ENCODE results near the gene ANKRD33B.
A peak's percentile ranks its signal among the peaks of the same experiment; 100 is the strongest.

Gene ANKRD33B

DNA sequence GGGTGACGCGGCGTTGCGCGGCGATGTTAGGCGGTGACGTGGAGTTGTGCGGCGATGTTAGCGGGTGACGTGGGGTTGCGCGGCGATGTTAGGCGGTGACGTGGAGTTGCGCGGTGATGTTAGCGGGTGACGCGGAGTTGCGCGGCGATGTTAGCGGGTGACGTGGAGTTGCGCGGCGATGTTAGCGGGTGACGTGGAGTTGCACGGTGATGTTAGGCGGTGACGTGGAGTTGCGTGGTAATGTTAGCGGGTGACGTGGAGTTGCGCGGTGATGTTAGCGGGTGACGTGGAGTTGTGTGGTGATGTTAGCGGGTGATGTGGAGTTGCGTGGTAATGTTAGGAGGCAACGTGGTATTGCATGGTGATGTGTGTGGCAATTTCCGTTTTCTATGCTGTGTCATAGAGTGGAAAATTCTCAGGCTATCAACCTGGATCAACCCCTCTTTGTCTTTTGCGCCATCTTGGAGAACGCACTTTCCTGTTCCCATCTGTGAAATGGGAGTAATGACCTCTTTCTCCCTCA, 76.0 kb downstream of the ANKRD33B start:
- DNase-seq = peak; percentile 30

DNA sequence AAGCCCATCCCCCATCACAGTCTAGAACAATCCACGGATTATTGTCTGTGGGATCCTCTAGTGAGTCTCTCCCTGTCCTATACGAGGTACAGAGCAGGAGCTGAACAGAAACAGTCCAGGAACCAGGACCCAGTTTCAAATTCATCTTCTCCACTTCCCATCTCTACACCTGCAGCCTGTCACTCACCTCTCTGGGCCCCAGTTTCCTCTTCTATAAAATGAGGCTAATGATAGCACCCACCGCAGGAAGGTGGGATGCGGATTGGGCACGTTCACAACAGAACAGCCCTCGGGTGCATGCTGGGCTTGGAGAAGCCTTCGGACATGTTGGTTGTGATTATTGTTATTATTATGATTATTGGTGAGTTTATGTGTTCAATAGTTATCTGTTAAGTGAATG, 78.5 kb downstream of the ANKRD33B start:
- DNase-seq = no peak

DNA sequence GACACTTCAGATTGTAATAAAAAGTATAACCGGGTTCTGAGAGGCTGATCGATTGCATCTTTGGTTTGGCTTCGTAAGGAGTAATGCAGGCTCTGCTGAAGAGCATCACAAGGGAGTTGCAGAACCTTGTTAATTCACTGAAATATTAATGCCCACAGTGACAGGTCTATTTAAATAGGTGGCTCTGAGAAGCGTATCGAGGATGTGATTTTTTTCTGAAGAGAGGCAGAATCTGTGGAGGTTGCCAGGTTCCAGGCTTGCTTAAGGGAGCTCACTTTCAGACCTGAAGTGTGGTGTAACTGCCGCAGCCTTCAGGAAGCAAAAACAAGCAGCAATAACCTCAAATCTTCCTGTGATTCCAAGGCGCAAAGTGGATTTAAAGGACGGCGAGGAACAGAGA, 80.3 kb downstream of the ANKRD33B start:
- no peak for DNase-seq

DNA sequence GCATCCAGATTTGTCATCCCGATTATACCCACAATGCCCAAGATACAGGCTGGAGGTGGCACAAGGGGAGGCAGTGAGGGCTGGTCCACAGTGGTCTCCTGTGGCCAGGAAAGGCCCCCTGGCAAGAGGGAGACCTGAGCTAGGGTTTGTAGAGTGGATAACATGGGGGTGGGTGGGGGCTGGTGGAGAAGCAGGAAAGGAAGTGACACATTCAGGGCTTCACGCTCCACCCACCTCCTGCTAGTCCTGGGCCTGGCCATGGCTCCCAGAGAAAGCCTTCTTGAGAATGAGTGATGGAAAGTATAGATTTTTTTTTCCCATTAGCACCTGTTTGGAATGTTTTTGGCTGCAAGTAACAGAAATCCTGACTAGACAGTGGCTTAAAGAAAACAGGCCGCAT, 81.3 kb downstream of the ANKRD33B start:
- no peak for DNase-seq

DNA sequence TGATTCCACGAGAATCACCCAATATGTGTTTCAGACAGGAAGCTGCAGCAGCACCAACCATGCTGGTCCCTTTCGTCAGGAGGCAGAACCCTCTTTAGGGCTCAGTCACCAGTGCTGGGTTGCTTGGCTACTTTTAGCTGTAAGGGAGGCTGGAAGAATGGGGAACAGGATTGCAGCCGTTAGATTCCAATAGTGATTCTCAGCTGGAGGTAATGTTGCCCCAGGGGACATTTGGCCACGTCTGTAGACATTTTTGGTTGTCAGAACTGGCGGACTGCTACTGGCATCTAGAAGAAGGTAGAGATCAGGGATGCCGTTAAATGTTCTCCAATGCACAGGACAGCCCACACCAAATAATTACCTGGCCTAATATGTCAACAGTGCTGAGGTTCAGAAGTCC, 81.8 kb downstream of the ANKRD33B start:
- DNase-seq = no peak

DNA sequence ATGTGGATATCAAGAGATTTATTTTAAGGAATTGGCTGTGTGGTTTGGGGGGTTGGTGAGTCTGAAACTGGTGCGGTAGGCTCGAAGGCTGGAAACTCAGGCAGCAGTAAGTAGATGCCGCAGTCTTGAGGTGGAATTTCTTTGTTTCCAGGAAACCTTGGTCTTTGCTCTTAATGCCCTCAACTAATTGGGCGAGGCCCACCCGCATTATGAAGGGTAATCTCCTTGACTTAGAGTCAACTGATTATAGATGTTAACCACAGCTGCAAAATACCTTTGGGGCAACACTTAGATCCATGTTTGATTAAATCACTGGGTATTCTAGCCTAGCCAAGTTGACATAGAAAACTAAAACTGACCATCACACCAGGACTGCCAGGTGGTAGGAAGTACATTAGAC, 83.8 kb downstream of the ANKRD33B start:
- no peak for DNase-seq

DNA sequence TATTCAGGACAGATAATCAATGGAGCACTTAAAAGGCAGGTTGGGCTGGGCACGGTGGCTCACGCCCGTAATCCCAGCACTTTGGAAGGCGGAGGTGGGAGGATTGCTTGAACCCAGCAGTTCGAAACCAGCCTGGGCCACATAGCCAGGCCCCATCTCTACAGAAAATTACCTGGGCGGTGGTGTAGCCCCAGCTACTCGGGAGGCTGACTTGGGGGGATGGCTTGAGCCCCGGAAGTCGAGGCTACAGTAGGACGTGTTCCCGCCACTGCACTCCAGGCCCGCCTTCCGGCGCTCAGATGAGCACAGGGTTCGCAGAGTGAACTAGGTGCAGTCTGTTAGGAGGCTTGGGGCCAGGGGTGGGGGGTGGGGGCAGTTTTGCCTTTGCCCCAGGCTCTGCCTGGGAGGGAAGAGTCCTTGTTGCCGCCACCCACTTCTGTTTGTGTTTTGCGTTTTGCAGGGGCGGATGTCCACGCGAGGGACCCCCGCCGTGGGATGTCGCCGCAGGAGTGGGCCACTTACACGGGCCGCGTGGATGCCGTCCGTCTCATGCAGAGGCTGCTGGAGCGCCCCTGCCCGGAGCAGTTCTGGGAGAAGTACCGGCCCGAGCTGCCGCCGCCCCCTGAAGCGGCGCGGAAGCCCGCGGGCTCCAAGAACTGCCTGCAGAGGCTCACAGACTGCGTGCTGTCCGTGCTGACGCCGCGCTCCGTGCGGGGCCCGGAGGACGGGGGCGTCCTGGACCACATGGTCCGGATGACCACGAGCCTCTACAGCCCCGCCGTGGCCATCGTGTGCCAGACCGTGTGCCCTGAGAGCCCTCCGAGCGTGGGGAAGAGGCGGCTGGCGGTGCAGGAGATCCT, 85.2 kb downstream of the ANKRD33B start:
- no peak for DNase-seq

DNA sequence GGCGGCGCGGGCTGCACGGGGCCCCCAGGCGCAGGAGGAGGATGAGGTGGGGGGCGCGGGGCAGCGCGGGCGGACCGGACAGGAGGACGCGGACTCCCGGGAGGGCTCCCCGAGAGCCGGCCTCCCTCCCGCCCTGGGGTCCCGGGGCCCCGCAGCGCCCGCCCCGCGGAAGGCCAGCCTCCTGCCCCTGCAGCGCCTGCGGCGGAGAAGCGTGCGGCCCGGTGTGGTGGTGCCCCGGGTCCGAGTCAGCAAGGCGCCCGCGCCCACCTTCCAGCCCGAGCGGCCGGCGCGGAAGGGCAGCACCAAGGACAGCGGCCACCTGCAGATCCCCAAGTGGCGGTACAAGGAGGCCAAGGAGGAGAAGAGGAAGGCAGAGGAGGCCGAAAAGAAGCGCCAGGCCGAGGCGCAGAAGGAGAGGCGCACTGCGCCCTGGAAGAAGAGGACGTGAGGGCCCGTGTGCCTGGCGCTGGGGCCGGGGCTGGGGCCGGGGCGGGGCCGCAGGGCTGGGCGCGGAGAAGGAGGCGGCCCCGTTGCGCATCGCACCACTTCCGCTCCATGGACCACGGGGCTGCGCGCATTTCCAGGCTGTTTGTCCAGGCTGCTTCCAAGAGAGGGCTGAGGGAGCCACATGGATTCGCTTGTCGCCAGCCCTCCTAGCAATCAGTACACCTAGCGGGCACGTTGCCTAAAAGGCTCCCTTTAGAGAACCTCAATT, 86.0 kb downstream of the ANKRD33B start:
- DNase-seq = no peak

DNA sequence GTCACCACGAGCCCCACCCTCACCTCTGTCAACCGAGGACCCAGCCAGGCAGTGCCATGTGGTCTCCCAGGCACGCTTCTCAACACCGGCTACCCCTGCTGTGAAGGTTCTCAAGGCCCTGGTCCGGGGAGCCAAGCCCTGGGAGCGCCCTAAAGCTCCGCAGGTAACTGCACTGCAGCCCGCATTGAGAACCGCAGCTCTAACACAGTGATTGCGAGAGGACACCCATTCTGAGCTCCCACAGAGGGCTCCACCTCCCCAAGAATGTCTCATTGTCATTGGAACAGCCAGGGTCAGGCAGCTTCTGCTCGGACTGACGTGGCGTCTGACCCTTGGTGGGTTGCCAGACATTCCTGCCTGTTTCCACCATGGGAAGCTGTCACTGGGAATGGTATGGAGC, 88.3 kb downstream of the ANKRD33B start:
- DNase-seq = no peak

DNA sequence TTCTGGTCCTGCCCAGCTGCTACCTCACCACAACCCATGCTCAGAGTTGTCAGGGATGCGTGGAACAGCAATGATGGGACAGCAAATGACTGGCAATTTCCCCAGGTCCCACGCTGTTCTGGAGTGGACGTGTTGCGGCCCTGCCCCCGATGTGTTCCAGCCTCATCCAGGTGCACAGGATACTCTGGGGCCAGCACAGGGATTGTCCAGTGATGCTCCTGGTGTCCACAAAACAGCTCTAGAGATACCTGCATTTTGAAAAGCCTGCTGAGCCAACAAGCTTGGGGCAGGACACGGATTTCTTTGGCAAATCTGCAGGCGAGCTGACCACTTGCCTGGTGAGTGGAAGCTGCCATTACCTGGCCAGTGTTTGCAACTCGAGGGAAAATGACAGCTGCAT, 88.7 kb downstream of the ANKRD33B start:
- DNase-seq = no peak

DNA sequence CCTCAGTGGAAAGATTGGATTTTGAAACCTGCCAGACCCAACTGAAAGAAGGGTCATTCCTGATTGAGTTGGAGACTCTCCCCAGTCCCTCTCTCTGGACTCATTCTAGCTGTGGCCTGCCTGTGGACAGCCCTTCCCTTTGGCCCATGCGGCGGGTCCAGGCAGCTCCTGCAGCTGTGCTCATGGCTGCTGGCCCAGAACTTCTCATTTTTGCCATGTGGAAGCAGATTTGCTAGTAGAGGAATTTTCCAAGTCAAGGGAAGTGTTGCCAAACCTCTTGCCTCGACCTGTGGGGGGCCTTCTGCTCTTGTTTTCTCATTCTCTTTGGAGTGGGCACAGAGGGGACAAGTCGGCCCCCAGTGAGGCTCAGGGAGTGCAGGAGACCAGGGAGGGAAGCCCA, 89.2 kb downstream of the ANKRD33B start:
- no peak for DNase-seq

DNA sequence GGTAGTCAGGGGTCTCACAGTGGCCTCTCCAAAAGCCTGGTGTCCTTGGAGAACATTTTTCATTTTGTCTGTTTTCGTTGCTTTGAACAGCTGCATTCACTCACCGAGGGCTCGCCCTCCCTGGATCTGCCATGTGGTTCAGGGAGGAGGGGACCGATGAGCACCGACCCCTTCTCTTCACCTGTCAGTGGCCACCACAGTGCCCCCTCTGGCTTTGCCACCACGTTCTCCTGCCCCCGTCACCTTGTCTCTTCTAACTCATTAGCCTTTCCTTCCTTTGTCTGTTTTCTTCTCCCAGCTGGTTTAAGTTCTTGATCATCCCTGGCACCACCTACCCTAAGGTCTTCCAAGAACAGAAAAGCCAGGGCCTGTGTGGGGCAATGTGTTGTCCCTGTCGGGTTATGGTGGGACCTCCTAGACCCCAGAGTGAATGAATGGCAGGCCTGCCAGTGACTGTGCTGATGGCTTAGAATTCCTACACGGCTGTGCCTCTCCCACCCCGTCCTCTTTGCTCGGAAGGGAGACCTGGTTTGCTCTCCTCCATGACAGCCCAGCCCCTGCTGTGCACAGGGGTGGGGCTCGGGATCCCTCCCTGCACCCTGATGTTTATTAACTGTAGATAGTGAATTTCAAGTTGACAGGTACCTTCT, 90.0 kb downstream of the ANKRD33B start:
- no peak for DNase-seq

DNA sequence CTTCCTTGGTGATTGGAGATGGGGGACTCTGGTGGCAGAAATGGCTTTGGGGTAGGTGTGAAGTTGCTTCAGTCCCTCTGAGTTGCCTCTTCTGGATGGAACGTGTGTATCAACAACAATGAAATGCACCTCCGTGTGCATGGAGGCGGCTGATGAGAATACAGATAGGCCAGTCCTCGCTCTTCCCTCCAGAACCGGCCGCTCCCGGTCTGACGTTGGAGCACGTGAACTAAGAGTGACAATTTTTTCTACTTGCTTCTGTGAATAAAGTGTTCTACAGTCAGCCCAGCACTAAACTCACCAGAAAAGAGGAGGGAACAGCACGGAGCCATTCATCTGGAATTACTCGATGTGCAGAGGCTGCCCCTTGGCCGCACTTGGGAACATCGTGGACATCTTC, 90.7 kb downstream of the ANKRD33B start:
- DNase-seq = no peak

DNA sequence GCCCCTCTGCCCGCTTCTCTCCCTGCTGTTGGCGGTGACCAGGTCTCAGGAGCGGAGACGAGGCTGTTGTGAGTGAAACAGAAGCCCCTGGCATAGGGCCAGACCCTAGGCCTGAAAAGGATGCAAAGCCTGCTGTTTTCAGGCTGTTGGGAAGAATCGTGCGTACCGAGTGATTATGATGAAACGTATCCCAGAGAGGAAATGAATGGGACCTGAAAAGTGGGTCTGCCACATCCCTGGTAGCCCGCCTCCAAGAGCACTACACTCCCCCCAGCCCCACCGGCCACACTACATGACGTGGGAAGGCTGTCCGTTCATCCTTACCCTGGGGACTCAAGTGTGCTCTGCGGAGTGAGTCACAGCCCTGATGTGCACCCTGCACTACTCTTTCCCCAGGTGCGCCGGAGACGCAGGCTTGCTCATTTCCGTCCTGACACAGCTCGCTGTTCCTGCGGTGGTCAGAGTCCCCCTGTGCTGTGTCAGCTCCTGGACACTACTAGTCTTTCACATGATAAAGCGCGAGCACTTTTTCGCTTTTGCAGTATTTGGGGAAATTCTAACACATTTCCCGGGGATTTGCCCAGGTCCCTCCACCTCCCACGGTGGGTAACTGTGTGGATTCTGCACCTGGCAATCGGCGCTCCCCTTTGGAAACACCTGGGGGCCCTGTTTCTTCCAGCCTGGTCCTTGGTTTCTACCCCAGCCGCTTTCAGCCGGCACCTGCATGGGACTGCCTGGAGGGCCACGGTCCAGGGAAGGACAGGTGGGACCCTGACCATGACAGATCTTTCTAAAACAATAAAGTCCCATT, 91.5 kb downstream of the ANKRD33B start:
- no peak for DNase-seq

DNA sequence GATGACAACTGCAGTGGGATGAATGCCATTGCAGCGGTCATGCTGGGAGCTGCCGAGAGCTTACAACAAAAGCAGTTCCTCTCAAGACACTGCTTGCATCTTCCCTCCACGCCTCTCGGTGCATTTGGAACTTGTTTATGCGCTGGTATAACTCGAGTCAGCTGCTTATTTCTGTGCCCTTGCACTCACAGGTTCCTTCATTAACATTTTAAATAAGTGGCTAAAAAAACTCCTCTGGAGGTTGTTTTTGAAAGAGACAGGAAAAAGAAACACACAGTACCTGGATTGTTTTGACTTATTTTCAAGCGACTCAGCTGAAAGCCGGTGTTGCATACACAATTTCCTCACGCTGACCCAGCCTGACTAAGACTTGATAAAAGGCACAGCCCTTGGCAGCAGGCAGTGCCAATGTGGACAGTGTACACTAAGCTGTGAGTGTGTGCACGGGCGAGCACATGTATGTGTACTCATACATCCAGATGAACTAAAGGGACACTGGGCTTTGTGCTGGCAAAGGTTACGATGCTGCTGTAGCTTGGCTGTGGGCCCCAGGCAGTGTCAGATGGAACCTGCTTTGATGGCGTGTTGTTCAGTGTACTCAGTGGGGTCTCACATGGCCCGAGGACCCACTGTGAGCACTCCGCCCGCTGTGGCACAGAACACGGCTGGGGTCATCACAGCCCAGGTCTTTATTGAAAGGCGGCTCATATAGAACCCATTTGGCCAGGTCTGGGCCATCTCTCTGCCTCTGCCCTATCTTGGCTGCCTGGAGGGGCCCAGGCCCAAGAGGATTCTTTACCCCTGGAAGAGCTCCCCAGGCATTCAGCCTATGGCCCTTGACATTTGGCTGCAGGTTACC, 92.3 kb downstream of the ANKRD33B start:
- DNase-seq = no peak

DNA sequence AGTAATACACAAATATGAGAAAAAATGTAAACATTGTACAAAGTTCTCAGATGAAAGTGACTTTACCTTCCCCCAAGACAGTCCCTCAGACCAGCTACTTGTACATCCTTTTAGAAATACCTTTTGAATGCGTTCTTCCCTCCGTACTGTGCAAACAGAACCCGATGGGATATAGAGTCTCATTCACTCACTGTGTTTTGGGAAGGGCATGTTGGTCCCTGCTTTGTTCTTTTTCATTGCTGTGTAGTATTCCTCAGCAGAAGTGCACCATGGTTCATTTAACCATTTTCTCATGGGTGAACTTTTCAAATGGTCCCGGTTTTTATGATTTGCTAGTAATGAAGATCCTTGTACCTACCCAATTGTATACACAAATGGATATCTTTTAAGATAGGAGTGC, 94.4 kb downstream of the ANKRD33B start:
- no peak for DNase-seq

DNA sequence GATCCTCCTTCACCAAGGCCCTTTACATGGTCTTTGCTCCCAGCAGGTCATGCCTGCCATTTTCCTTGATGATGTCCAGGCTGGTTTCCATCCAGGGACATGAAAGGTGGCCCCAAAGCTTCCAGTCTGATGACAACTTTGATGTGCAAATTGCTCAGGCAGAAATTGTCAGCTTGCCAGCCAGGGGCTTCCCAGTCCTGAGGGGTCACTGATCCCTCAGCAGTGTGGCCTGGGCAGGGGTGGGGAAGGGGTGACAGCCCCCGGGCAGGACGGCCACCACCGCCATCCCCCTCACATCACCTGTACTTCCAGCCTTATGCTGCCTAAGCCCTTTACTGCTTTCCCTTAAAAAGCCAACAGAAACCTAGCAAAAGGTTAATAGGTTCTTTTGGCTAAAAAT, 96.3 kb downstream of the ANKRD33B start:
- DNase-seq = no peak

DNA sequence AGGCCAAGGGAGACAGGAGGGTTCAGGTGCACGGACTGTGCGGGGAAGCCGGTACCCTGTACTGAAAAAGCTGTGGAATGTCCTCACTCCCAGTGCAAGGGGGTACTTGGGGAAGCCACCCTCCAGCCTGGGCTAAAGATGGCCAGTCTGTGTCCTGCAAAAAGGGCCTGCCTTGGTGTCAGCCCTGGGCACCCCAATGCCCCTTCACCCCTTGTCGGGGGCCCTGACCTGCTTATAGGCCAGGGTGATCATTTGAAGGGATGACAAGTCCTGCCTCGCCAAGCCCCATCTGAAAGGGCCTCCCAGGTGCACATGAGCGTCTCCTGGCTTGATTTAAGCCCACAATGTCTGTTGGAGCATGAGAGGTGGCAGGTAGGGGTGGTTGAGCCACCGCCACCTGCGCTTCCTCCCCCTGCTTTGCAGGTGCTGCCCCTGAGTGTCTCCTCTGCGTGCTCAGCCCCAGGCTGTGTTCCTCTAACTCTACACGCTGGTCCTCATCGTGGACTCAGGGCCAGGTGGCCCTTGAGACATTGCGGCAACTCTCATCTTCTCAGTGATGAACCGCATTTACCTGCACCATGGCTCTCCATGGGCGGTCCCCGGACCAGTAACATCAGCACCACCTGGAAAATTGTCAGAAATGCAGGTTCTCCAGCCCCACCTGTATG, 97.0 kb downstream of the ANKRD33B start:
- DNase-seq = no peak

DNA sequence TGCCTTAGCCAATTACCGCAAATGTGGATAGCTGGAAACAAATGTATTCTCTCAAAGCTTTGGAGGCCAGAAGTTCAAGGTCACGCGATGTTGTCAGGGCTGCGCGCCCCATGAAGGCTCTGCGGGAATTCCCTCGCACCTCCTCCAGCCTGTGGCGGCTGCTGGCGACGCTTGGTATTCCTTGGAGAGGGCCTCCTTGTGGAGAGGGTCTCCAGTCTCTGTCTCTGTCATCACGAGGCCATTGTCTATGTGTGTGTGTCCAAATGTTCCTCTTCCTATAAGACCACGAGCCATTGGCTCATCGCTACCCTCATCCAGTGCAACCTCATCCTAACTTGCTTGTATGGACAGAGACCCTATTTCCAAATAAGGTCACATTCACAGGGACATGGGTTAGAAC, 97.5 kb downstream of the ANKRD33B start:
- no peak for DNase-seq

DNA sequence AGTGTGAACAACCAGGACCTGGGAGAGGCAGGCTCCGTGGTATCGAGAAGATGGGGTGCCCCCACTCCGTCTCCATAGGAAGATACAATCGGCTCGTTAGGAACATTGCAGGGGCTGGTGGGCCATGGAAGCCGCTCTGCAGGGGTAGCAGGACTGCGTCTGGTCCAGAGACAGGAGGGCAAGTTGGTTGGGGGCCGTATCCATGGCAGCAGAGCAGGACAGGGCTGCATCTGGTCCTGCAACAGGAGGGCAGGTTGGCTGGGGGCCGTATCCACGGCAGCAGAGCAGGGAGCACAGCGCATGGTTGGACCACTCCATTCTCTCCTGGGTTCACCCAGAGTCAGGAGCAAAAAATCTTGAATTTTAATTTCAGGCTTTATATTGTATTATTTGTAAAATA, 98.2 kb downstream of the ANKRD33B start:
- no peak for DNase-seq
